Psoas muscle (tissue), 8 donors: ENCODE data around the gene DOCK6. TPM values are rescaled to one million over a fixed set of nuclear protein-coding genes. Genes with fewer than 3 reads are reported as not detected.

Source experiments
- ATAC-seq, 4 donors: fragments of 200-7000 bp; cut with Tn5 transposase; one replicate each; pipeline ENCODE4 v1.9.1; 2020; ENCODE audit warnings: moderate library complexity in 3 of 4, mild to moderate bottlenecking in 2 of 4
- DNase-seq, 2 donors: peaks; one replicate each; pipeline ENCODE4 v3.0.0-alpha.2; 2020
- H3K27ac ChIP-seq: fragments of 200-600 bp; one replicate; pipeline ENCODE4 v1.8.0; 2022
- H3K27me3 ChIP-seq, 3 donors: fragments of 200-600 bp in 1 of 3; one replicate each; pipeline versions ENCODE4 v1.6.1 to v1.8.0; 2013 to 2022; ENCODE audit warnings: low read length in 2 of 3, mild to moderate bottlenecking in 2 of 3, moderate library complexity in 1 of 3; ENCODE audit not compliant: insufficient read depth in 3 of 3
- H3K36me3 ChIP-seq, 2 donors: fragments of 200-600 bp in 1 of 2; one replicate each; pipeline versions ENCODE4 v1.6.1 to v1.8.0; 2013 to 2022; ENCODE audit warnings: low read depth in 1 of 2, mild to moderate bottlenecking in 1 of 2, moderate library complexity in 1 of 2; ENCODE audit not compliant: insufficient read depth in 1 of 2
- H3K4me1 ChIP-seq: fragments of 200-600 bp; one replicate; pipeline ENCODE4 v1.8.0; 2022
- H3K4me3 ChIP-seq: fragments of 200-600 bp; one replicate; pipeline ENCODE4 v1.8.0; 2022; ENCODE audit warnings: mild to moderate bottlenecking
- H3K9me3 ChIP-seq: fragments of 200-600 bp; one replicate; pipeline ENCODE4 v1.8.0; 2022
- WGBS, 3 donors: extraction: QIAGEN DNeasy Blood & Tissue Kit; methylation state at CpG; one replicate each; pipeline versions ENCODE4 v1.1.6 to v1.1.7; 2013; 5-methylcytosine and 5-hydroxymethylcytosine counted together
- intact Hi-C, 2 donors: fragments of 100-400 bp; cut with DNase I; formaldehyde crosslinking; loops; one replicate each; pipeline versions ENCODE4 v1.11.0 to v1.14.2; 2022
- polyA plus RNA-seq, 3 donors: library from polyadenylated mRNA; stranded (reverse); fragments of 200-250 nt; gene quantifications; one replicate each; pipeline ENCODE4 v1.2.3, GENCODE V29; 2013
- total RNA-seq, 4 donors: library from RNA; stranded (reverse); fragmentation: NEBNext Ultra II Directional in 2 of 4; extraction: Animal tissue kit (Norgen Biotek cat#: 25700) in 2 of 4; gene quantifications; one replicate each; pipeline versions ENCODE4 v1.2.1 to v1.2.4, GENCODE V29; 2021 to 2023
- TF ChIP-seq, protein P1 (sequence below): fragments of 200-600 bp; IDR thresholded peaks from one replicate; pipeline ENCODE4 v1.8.0; 2022; ENCODE audit warnings: antibody characterized with exemption
- donor health status: healthy with polysubstance abuse.
- donor health status: DM: no; HTN: no; CAD: no; lungs with moderate emphysema.
- donor health status: Bipolar disorder and iron deficiency.
- donor health status: healthy.
- donor health status: DM: yes; HTN: yes; CAD: no.
- donor health status: DM: no; HTN: no; CAD: no.
- donor health status: DM: no; HTN: no; CAD: no.
- donor health status: DM: yes; HTN: yes; CAD: no.

Gene DOCK6
- total and polyA plus RNA-seq, 7 donors = 8.7 to 27.1 (median 15.3) TPM

DNA sequence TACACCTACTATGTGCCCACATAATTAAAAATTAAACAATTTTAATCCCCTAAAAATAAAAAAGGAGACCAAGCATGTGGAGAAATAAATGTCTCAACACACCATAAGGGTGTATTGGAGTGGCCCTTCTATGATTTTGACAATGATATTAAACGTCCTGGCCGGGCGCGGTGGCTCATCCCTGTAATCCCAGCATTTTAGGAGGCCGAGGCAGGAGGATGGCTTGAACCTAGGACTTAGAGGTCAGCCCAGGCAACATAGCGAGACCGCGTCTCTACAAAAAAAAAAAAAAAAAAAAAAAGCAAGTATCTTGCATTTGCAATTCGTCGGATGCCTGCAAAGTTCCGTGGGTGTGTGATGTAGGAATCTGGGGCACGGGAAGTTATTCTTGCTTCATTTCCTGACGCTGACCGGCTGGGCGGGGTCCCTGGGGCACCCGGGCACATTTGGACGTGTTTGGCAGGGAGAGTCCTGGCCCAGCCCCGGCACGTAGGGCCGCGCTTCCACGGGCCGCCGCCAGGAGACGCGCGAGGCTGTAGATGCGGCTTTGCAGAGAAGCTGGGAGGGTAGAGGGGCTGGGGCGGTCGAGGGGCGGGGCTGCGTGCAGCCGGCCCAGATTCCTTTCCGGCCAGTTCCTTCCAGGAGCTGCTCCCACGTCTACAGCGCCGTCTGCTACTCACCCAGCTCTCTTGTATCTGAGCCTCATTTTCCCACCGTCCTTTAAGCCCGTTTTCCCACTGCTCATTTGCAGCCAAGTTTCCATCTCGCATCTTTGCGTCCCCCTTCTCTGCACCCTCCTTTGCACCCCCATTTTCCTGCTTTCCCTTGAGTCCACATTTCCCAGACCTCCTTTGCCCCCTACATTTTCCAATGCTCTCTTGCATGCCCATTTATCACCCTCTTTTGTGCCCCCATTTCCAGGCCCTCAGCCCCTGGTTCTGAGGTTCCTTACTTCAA lies 31.4 kb upstream of the DOCK6 start:
- Histone ChIP-seq H3K36me3 (no peaks in the 10 kb centered on the region), H3K27me3 (peaks cover 0 to 40% (median 1%) of the 10 kb centered on the region in 3 donors), H3K27ac (peak overlapping the region; percentile 21), H3K9me3 (no peaks in the 10 kb centered on the region), H3K4me3 (peak overlapping the region; percentile 34), H3K4me1 (no peaks in the 10 kb centered on the region)
- ATAC-seq = peak; percentile 93 to 96 (median 94)
- 2 to 6% (median 4%) methylated on average over 30 to 41 of the region's 41 CpGs for WGBS, 3 donors
- DNase-seq = peak; percentile 95
- intact Hi-C loops = loop anchor here (2.0 to 10.0 kb wide), 5 partner anchors 154 to 293 kb away; partner anchors contain the start of gene ELAVL3 (in 1 of the 2)
- TF ChIP-seq, protein P1, sequence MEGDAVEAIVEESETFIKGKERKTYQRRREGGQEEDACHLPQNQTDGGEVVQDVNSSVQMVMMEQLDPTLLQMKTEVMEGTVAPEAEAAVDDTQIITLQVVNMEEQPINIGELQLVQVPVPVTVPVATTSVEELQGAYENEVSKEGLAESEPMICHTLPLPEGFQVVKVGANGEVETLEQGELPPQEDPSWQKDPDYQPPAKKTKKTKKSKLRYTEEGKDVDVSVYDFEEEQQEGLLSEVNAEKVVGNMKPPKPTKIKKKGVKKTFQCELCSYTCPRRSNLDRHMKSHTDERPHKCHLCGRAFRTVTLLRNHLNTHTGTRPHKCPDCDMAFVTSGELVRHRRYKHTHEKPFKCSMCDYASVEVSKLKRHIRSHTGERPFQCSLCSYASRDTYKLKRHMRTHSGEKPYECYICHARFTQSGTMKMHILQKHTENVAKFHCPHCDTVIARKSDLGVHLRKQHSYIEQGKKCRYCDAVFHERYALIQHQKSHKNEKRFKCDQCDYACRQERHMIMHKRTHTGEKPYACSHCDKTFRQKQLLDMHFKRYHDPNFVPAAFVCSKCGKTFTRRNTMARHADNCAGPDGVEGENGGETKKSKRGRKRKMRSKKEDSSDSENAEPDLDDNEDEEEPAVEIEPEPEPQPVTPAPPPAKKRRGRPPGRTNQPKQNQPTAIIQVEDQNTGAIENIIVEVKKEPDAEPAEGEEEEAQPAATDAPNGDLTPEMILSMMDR = peak; percentile 90

DNA sequence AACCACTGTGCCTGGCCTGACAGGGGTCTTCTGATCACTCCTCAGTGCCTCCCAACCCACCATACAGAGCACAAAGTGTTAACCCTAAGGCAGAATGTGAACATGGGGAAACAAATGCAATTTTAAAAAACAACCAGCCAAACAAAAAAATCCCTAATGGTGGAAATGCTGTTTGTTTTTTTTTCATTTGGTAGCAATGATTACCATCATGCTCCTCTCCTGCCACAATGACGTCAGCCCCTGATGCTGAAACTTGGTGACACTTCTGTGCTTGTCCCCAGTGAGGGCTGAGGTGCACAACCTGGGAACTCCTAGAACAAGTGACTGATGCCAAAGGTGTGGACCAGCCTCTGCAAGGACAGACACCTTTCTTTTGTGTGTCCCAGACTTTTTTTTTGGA lies 29.7 kb upstream of the DOCK6 start:
- TF ChIP-seq, protein P1 = no peak
- intact Hi-C loops = loop anchor here (2.0 to 10.0 kb wide), 5 partner anchors 155 to 295 kb away; partner anchors contain the start of gene ELAVL3 (in 1 of the 2)
- no peaks in the 10 kb centered on the region for H3K36me3 ChIP-seq
- H3K9me3 ChIP-seq = no peaks in the 10 kb centered on the region
- H3K4me1 ChIP-seq = no peaks in the 10 kb centered on the region
- no peak for ATAC-seq
- H3K4me3 ChIP-seq = no peak overlapping the region
- no peak for DNase-seq
- 65 to 69% (median 68%) methylated on average over 1 of the region's 1 CpG for WGBS, 3 donors
- no peak overlapping the region for H3K27ac ChIP-seq
- H3K27me3 ChIP-seq = peaks cover 0 to 39% (median 1%) of the 10 kb centered on the region in 3 donors

DNA sequence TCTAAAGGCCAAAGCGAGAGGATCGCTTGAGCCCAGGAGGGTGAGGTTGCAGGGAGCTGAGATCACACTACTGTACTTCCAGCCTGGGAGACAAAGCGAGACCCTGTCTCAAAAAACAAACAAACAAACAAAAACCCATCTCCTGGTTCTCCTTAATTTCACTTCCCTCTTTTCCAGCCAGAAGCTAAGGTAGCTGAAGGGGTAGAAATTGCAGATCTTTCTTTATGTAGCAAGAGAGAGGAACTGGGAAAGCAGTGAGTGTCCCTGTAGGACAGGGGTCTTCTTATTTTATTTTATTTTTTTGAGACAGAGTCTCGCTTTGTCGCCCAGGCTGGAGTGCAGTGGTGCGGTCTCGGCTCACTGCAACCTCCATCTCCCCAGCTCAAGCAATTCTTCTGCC lies 29.1 kb upstream of the DOCK6 start:
- 90 to 93% (median 93%) methylated on average over 7 of the region's 7 CpGs for WGBS, 3 donors
- intact Hi-C loops = loop anchor here (5.0 to 10.0 kb wide), 4 partner anchors 156 to 293 kb away; partner anchors contain the start of gene ELAVL3 (in 1 of the 2)
- TF ChIP-seq, protein P1 = no peak
- no peaks in the 10 kb centered on the region for H3K9me3 ChIP-seq
- no peak overlapping the region for H3K4me3 ChIP-seq
- no peaks in the 10 kb centered on the region for H3K4me1 ChIP-seq
- no peak for ATAC-seq
- no peak overlapping the region for H3K27ac ChIP-seq
- no peak for DNase-seq
- peaks cover 0 to 39% (median 1%) of the 10 kb centered on the region in 3 donors for H3K27me3 ChIP-seq
- no peaks in the 10 kb centered on the region for H3K36me3 ChIP-seq

- TF ChIP-seq, protein P1 = no peak
- no peak for ATAC-seq
- Histone ChIP-seq H3K27ac (no peak overlapping the region), H3K27me3 (peaks cover 0 to 36% (median 1%) of the 10 kb centered on the region in 3 donors), H3K4me3 (no peak overlapping the region), H3K36me3 (no peaks in the 10 kb centered on the region), H3K4me1 (no peaks in the 10 kb centered on the region), H3K9me3 (no peaks in the 10 kb centered on the region)
- intact Hi-C loops = loop anchor here (5.0 to 10.0 kb wide), 4 partner anchors 157 to 295 kb away; partner anchors contain the start of gene ELAVL3 (in 1 of the 2)
- DNase-seq = no peak
- WGBS, 3 donors = 81 to 89% (median 88%) methylated on average over 4 of the region's 4 CpGs
These were observed 27.9 kb upstream of the DOCK6 start for GRCh38 chr19:11290256-11290655.
